K562 (cell line): ENCODE measurements around the gene PPIC. TPM values are rescaled to one million over a fixed set of nuclear protein-coding genes. Genes with fewer than 3 reads are reported as not detected.

Experiments used
- ATAC-seq: fragments of 200-7000 bp; cut with Tn5 transposase; 3 replicates; pipeline ENCODE4 v1.9.1; 2020; ENCODE audit warnings: moderate library complexity
- BruUV-seq: library from RNA; stranded (reverse); fragments of 400-500 nt; replicated peaks from 2 replicates; lab custom pipeline; 2021; lab: Mats Ljungman, UMichigan
- CTCF ChIA-PET: fragments of 300-600 bp; formaldehyde crosslinking; extraction: SDS; loops from one replicate; lab custom pipeline; 2021; ENCODE audit warnings: low intra/inter-chr PET ratio; lab: Yijun Ruan, JAX
- POLR2A ChIA-PET: fragments of 300-600, 350-650 bp; sonication (Branson Sonifier 250); formaldehyde crosslinking; extraction: SDS; loops from one replicate; lab custom pipeline; 2021; ENCODE audit warnings: antibody characterized with exemption, inconsistent platforms; lab: Yijun Ruan, JAX
- DNase-seq, 4 experiments: peaks; one replicate each; pipeline versions ENCODE4 v3.0.0 to v3.0.0-alpha.2; 2011 to 2018; ENCODE audit warnings: low spot score in 3 of 4, mixed read lengths in 3 of 4; ENCODE audit errors: extremely low read depth in 1 of 4
- FAIRE-seq: peaks from 2 replicates; lab custom pipeline; 2011; peaks lifted over from hg19 to GRCh38; lab: Jason Lieb, UNC
- H2AFZ ChIP-seq: 2 replicates; pipeline ENCODE4 v1.6.0; 2011; ENCODE audit warnings: low read depth, low read length, control low read depth, inconsistent platforms
- H3K27ac ChIP-seq: fragments of 200-600 bp; 3 replicates; pipeline ENCODE4 v1.8.0; 2011; ENCODE audit warnings: low read depth, mild to moderate bottlenecking, control low read depth, inconsistent platforms, low read length, moderate library complexity, mixed read lengths; ENCODE audit errors: extremely low read depth
- H3K27me3 ChIP-seq, 2 experiments: fragments of 300-600 bp in 1 of 2; 2 replicates in 1 of 2; 3 replicates in 1 of 2; pipeline versions ENCODE4 v1.6.0 to v1.8.0; 2011; ENCODE audit warnings: inconsistent platforms in 2 of 2, low read length in 2 of 2, mild to moderate bottlenecking in 1 of 2, mixed read lengths in 1 of 2, moderate library complexity in 1 of 2; ENCODE audit not compliant: control insufficient read depth in 2 of 2, insufficient read depth in 2 of 2
- H3K36me3 ChIP-seq: fragments of 300-600 bp; 3 replicates; pipeline ENCODE4 v1.8.0; 2011; ENCODE audit warnings: mild to moderate bottlenecking, low read length, inconsistent platforms; ENCODE audit not compliant: control insufficient read depth, insufficient read depth
- H3K4me1 ChIP-seq, 2 experiments: fragments of 200-600 bp in 1 of 2; replicated peaks in 1 of 2; 2 replicates in 1 of 2; 3 replicates in 1 of 2; pipeline versions ENCODE4 v1.5.1 to v1.8.0; 2011; ENCODE audit warnings: inconsistent platforms in 2 of 2, low read length in 2 of 2, mild to moderate bottlenecking in 1 of 2, mixed read lengths in 1 of 2, moderate library complexity in 1 of 2; ENCODE audit not compliant: control insufficient read depth in 2 of 2, insufficient read depth in 2 of 2
- H3K4me2 ChIP-seq: 2 replicates; pipeline ENCODE4 v1.6.1; 2011; ENCODE audit warnings: low read length, control low read depth, inconsistent platforms, mixed read lengths; ENCODE audit not compliant: insufficient read depth
- H3K4me3 ChIP-seq: fragments of 200-600 bp; sonication (generic), shearing (Covaris generic); 2 replicates; pipeline ENCODE4 v1.5.1; 2016; ENCODE audit warnings: control low read depth, inconsistent platforms
- H3K79me2 ChIP-seq: fragments of 200-600 bp; 3 replicates; pipeline ENCODE4 v1.8.0; 2011; ENCODE audit warnings: low read length, inconsistent platforms; ENCODE audit not compliant: control insufficient read depth, insufficient read depth
- H3K9ac ChIP-seq, 2 experiments: 2 replicates each; pipeline versions ENCODE4 v1.6.0 to v1.6.1; 2011; ENCODE audit warnings: low read depth in 2 of 2, low read length in 2 of 2, control low read depth in 1 of 2, inconsistent platforms in 1 of 2, mild to moderate bottlenecking in 1 of 2, mixed read lengths in 1 of 2; ENCODE audit not compliant: insufficient read depth in 1 of 2
- H3K9me1 ChIP-seq: one replicate; pipeline ENCODE4 v1.6.0; 2011; ENCODE audit warnings: inconsistent platforms, mild to moderate bottlenecking, low read length, moderate library complexity; ENCODE audit not compliant: control insufficient read depth, insufficient read depth
- H3K9me3 ChIP-seq: replicated peaks from 2 replicates; pipeline ENCODE4 v1.5.1; 2011; ENCODE audit warnings: low read depth, low read length, inconsistent platforms; ENCODE audit not compliant: control insufficient read depth, insufficient read depth
- H4K20me1 ChIP-seq: replicated peaks from 2 replicates; pipeline ENCODE4 v1.6.1; 2011; ENCODE audit warnings: low read length, inconsistent platforms, mixed read lengths; ENCODE audit not compliant: control insufficient read depth, insufficient read depth
- AFF1 ChIP-seq, 2 experiments: fragments of 450-650 bp; IDR thresholded peaks; 2 replicates each; pipeline ENCODE4 v1.6.1; 2018; ENCODE audit warnings: mild to moderate bottlenecking in 2 of 2, low read depth in 1 of 2; ENCODE audit not compliant: partially characterized antibody in 2 of 2
- SPI1 ChIP-seq: IDR thresholded peaks from 2 replicates; pipeline ENCODE4 v1.6.1; 2011; ENCODE audit warnings: low read depth, low read length, control low read depth, borderline replicate concordance
- WGBS: fragments of 100-300 bp; shearing (Covaris generic); methylation state at CpG from one replicate; pipeline ENCODE4 v1.1.6; 2016; ENCODE audit warnings: low coverage, mixed read lengths; ENCODE audit not compliant: insufficient coverage; ENCODE audit errors: missing lambda C conversion rate; 5-methylcytosine and 5-hydroxymethylcytosine counted together
- in situ Hi-C: fragments of 300-500 bp; cut with MboI; formaldehyde crosslinking; loops from 4 replicates; pipeline ENCODE4 v1.15.0; 2018; ENCODE audit warnings: inconsistent platforms, mixed read lengths
- intact Hi-C: fragments of 100-400 bp; cut with micrococcal nuclease; formaldehyde crosslinking; loops from 2 replicates; pipeline ENCODE4 v1.14.2; 2022
- polyA plus RNA-seq, 8 experiments: library from polyadenylated mRNA; depleted of rRNA in 4 of 8; stranded (reverse) in 5 of 8; unstranded in 3 of 8; fragments of >200 nt; fragmentation: Nextera tagmentation in 2 of 8; fragmentation: Illumina TruSeq in 1 of 8; extraction: Ambion mirVana in 2 of 8; extraction: Trizol in 1 of 8; gene quantifications; 2 replicates each; pipeline versions ENCODE4 v1.2.1 to v1.2.3, GENCODE V29; 2011 to 2014; ENCODE audit warnings: inconsistent platforms in 1 of 8, missing spikeins in 1 of 8
- total RNA-seq, 7 experiments: library from RNA; depleted of rRNA in 6 of 7; stranded (reverse); fragments of >200 nt in 6 of 7; fragmentation: Illumina TruSeq in 2 of 7; extraction: Trizol in 2 of 7; gene quantifications; 2 replicates each; pipeline versions ENCODE4 v1.2.1 to v1.2.3, GENCODE V29; 2011 to 2021; ENCODE audit warnings: low replicate concordance in 1 of 7

PPIC gene
- total and polyA plus RNA-seq, 9 of the 15 experiments (the other 6 are each of a cell fraction or from before 2014, with no cell fraction given) = 1.3 to 4.5 (median 2.8) TPM

- H3K4me1 ChIP-seq = no peaks in the 10 kb centered on the region
- H3K9me1 ChIP-seq = no peaks in the 10 kb centered on the region
- H3K27me3 ChIP-seq = no peaks in the 10 kb centered on the region; a peak in 1 of 5 replicates
- no peaks in the 10 kb centered on the region for H3K79me2 ChIP-seq
- H3K9ac ChIP-seq = no peak overlapping the region
- in situ Hi-C loops (no loop called here), intact Hi-C loops (no loop called here)
- DNase-seq = no peak
- H3K4me2 ChIP-seq = no peak overlapping the region
- ChIA-PET CTCF (no interaction called here), POLR2A (no interaction called here)
- no TSS peak for BruUV-seq
- no peak overlapping the region for H3K27ac ChIP-seq
- H4K20me1 ChIP-seq = no peaks in the 10 kb centered on the region; the same call in 1 of the 2 replicates
- H3K9me3 ChIP-seq = no peaks in the 10 kb centered on the region
- H3K36me3 ChIP-seq = no peaks in the 10 kb centered on the region
- no peak overlapping the region for H2AFZ ChIP-seq
- no peak for FAIRE-seq
- ATAC-seq = no peak
- H3K4me3 ChIP-seq = no peak overlapping the region
- no peak for TF ChIP-seq AFF1 (IDR thresholded peaks at IDR 0.05; ENCODE audit: low read depth in 1 of 2, partially characterized antibody in 2 of 2)
- 0 out of 2 replicates have a peak, but pooled peaks have one; percentile 23 for TF ChIP-seq SPI1
- WGBS = 5% methylated on average over 1 of the region's 1 CpG
These were observed 24.2 kb downstream of the PPIC start for GRCh38 chr5:123012321-123012720.
